GM12878 (cell line): Measurements from ENCODE around the gene TH. TPM values are rescaled to one million over a fixed set of nuclear protein-coding genes. Genes with fewer than 3 reads are reported as not detected.

Source experiments
- ATAC-seq: fragments of 200-7000 bp; cut with Tn5 transposase; 3 replicates; pipeline ENCODE4 v1.9.1; 2020; ENCODE audit warnings: mild to moderate bottlenecking, moderate library complexity
- BruUV-seq: library from RNA; stranded (reverse); fragments of 400-500 nt; replicated peaks from 2 replicates; lab custom pipeline; 2021; lab: Mats Ljungman, UMichigan
- CTCF ChIA-PET: fragments of 300-600 bp; sonication (Branson Sonifier 250); formaldehyde crosslinking; extraction: SDS; loops from one replicate; lab custom pipeline; 2021; ENCODE audit warnings: inconsistent platforms; lab: Yijun Ruan, JAX
- POLR2A ChIA-PET: fragments of 350-600 bp; formaldehyde crosslinking; extraction: SDS; loops from one replicate; lab custom pipeline; 2021; ENCODE audit warnings: inconsistent platforms; lab: Charles Lee
- RAD21 ChIA-PET: fragments of 300-600 bp; sonication (Branson Sonifier 250); formaldehyde crosslinking; loops from one replicate; lab custom pipeline; 2023; ENCODE audit warnings: antibody characterized with exemption; ENCODE audit not compliant: unreplicated experiment; lab: Charles Lee
- SMC1A ChIA-PET: fragments of 300-600 bp; sonication (Branson Sonifier 250); formaldehyde crosslinking; loops from one replicate; lab custom pipeline; 2023; ENCODE audit not compliant: unreplicated experiment, uncharacterized antibody; lab: Charles Lee
- DNase-seq: peaks from one replicate; pipeline ENCODE4 v3.0.0-alpha.2; 2011; ENCODE audit warnings: low read depth, low spot score
- FAIRE-seq: peaks from 3 replicates; lab custom pipeline; 2011; peaks lifted over from hg19 to GRCh38; lab: Jason Lieb, UNC
- H2AFZ ChIP-seq: 2 replicates; pipeline ENCODE4 v1.6.0; 2011; ENCODE audit warnings: low read depth, low read length, control low read depth; ENCODE audit not compliant: control insufficient read depth
- H3K27ac ChIP-seq: 2 replicates; pipeline ENCODE4 v1.5.1; 2011; ENCODE audit warnings: control low read depth; ENCODE audit not compliant: control insufficient read depth, insufficient read depth
- H3K27me3 ChIP-seq, 2 experiments: replicated peaks in 1 of 2; 2 replicates each; pipeline versions ENCODE4 v1.6.0 to v1.6.1; 2011; ENCODE audit warnings: low read length in 1 of 2; ENCODE audit not compliant: control insufficient read depth in 2 of 2, insufficient read depth in 2 of 2
- H3K36me3 ChIP-seq, 2 experiments: 2 replicates each; pipeline ENCODE4 v1.5.1; 2011; ENCODE audit warnings: low read length in 1 of 2; ENCODE audit not compliant: control insufficient read depth in 2 of 2, insufficient read depth in 2 of 2
- H3K4me1 ChIP-seq: 2 replicates; pipeline ENCODE4 v1.6.1; 2011; ENCODE audit warnings: mild to moderate bottlenecking, low read length, moderate library complexity, mixed read lengths; ENCODE audit not compliant: control insufficient read depth, insufficient read depth
- H3K4me2 ChIP-seq: 2 replicates; pipeline ENCODE4 v1.6.0; 2011; ENCODE audit warnings: control low read depth; ENCODE audit not compliant: control insufficient read depth, insufficient read depth
- H3K4me3 ChIP-seq: fragments of 200-600 bp; sonication (generic); 2 replicates; pipeline ENCODE4 v1.5.1; 2016
- H3K79me2 ChIP-seq: 2 replicates; pipeline ENCODE4 v1.6.0; 2011; ENCODE audit warnings: low read length; ENCODE audit not compliant: control insufficient read depth, insufficient read depth
- H3K9ac ChIP-seq: 2 replicates; pipeline ENCODE4 v1.8.0; 2011; ENCODE audit warnings: low read length, control low read depth, mixed read lengths; ENCODE audit not compliant: control insufficient read depth, insufficient read depth
- H3K9me3 ChIP-seq: replicated peaks from 3 replicates; pipeline ENCODE4 v1.5.1; 2011; ENCODE audit warnings: mild to moderate bottlenecking, low read length; ENCODE audit not compliant: control insufficient read depth, insufficient read depth
- H4K20me1 ChIP-seq: 2 replicates; pipeline ENCODE4 v1.6.0; 2011; ENCODE audit not compliant: control insufficient read depth, insufficient read depth
- EGR1 ChIP-seq, 2 experiments: IDR thresholded peaks; 1 replicate in 1 of 2; 2 replicates in 1 of 2; pipeline ENCODE4 v1.6.1; 2011 to 2012; ENCODE audit warnings: low read depth in 2 of 2, low read length in 2 of 2, borderline replicate concordance in 1 of 2, mild to moderate bottlenecking in 1 of 2, moderate library complexity in 1 of 2
- FOS ChIP-seq: IDR thresholded peaks from 3 replicates; pipeline ENCODE4 v1.6.1; 2011; ENCODE audit warnings: borderline replicate concordance; ENCODE audit not compliant: insufficient read length; ENCODE audit errors: extremely low read depth
- IKZF1 ChIP-seq: fragments of 450-650 bp; conservative IDR thresholded peaks from 2 replicates; pipeline ENCODE4 v1.6.1; 2017; ENCODE audit warnings: antibody characterized with exemption, mild to moderate bottlenecking
- KDM1A ChIP-seq: fragments of 200-600 bp; sonication (generic); IDR thresholded peaks from 2 replicates; pipeline ENCODE4 v1.6.1; 2016; ENCODE audit warnings: borderline replicate concordance
- LARP7 ChIP-seq: fragments of 450-650 bp; IDR thresholded peaks from 2 replicates; pipeline ENCODE4 v1.6.1; 2017; ENCODE audit warnings: mild to moderate bottlenecking
- MXI1 ChIP-seq: fragments of 150-350 bp; IDR thresholded peaks from 2 replicates; pipeline ENCODE4 v1.6.1; 2011; ENCODE audit warnings: low read depth, mild to moderate bottlenecking, inconsistent platforms, low read length, improper control_type of control experiment
- MYB ChIP-seq: fragments of 150-350 bp; IDR thresholded peaks from 2 replicates; pipeline ENCODE4 v1.6.1; 2014; ENCODE audit warnings: mild to moderate bottlenecking, low read depth, low read length, borderline replicate concordance
- NBN ChIP-seq: fragments of 450-650 bp; IDR thresholded peaks from 2 replicates; pipeline ENCODE4 v1.6.1; 2016
- NRF1 ChIP-seq: conservative IDR thresholded peaks from 2 replicates; pipeline ENCODE4 v1.6.1; 2011; ENCODE audit warnings: mild to moderate bottlenecking, low read depth, low read length, improper control_type of control experiment
- POU2F2 ChIP-seq: IDR thresholded peaks from 3 replicates; pipeline ENCODE4 v1.6.1; 2011; ENCODE audit warnings: low read depth, mild to moderate bottlenecking, low read length, borderline replicate concordance
- RELA ChIP-seq: fragments of 450-650 bp; IDR thresholded peaks from 2 replicates; pipeline ENCODE4 v1.8.0; 2014; ENCODE audit warnings: borderline replicate concordance; ENCODE audit not compliant: partially characterized antibody
- TARDBP ChIP-seq: IDR thresholded peaks from 2 replicates; pipeline ENCODE4 v1.6.1; 2016; ENCODE audit warnings: borderline replicate concordance
- WRNIP1 ChIP-seq: IDR thresholded peaks from 2 replicates; pipeline ENCODE4 v1.6.1; 2011; ENCODE audit warnings: low read depth, low read length, improper control_type of control experiment, borderline replicate concordance
- WGBS: methylation state at CpG from one replicate; pipeline ENCODE4 v1.1.6; 2016; ENCODE audit warnings: low lambda C conversion rate; ENCODE audit not compliant: insufficient replicate concordance, insufficient coverage; ENCODE audit errors: missing lambda C conversion rate; 5-methylcytosine and 5-hydroxymethylcytosine counted together
- in situ Hi-C: fragments of 300-500 bp; cut with MboI; formaldehyde crosslinking; loops from 9 replicates; pipeline ENCODE4 v1.14.3; 2018; ENCODE audit warnings: mixed read lengths
- intact Hi-C: fragments of 100-400 bp; cut with micrococcal nuclease; formaldehyde crosslinking; loops from one replicate; pipeline ENCODE4 v1.14.2; 2022; ENCODE audit not compliant: unreplicated experiment
- polyA plus RNA-seq, 11 experiments: library from polyadenylated mRNA; depleted of rRNA in 4 of 11; unstranded in 6 of 11; stranded (reverse) in 5 of 11; fragments of >200 nt; fragmentation: Nextera tagmentation in 4 of 11; fragmentation: Illumina TruSeq in 1 of 11; extraction: Ambion mirVana in 4 of 11; extraction: Trizol in 1 of 11; gene quantifications; 1 replicate in 1 of 11; 2 replicates in 10 of 11; pipeline versions ENCODE4 v1.2.1 to v1.2.3, GENCODE V29; 2011 to 2016; ENCODE audit warnings: inconsistent platforms in 2 of 11, missing spikeins in 2 of 11, low read depth in 1 of 11
- total RNA-seq, 4 experiments: library from RNA; depleted of rRNA in 3 of 4; stranded (reverse); fragments of >200 nt in 3 of 4; fragmentation: Illumina TruSeq in 1 of 4; extraction: Trizol in 1 of 4; gene quantifications; 2 replicates each; pipeline versions ENCODE4 v1.2.1 to v1.2.3, GENCODE V29; 2013 to 2021
- TF ChIP-seq, protein P1 (sequence below): fragments of 450-650 bp; formaldehyde crosslinking; IDR thresholded peaks from 2 replicates; pipeline ENCODE4 v1.4.0; 2022; ENCODE audit warnings: mild to moderate bottlenecking, moderate library complexity
- TF ChIP-seq, protein P2 (sequence below): fragments of 450-650 bp; IDR thresholded peaks from 2 replicates; pipeline ENCODE4 v1.6.1; 2017; ENCODE audit warnings: borderline replicate concordance

The TH gene
- total and polyA plus RNA-seq, 10 of the 15 experiments (the other 5 are each of a cell fraction or from before 2014, with no cell fraction given) = not detected

- H2AFZ ChIP-seq = no peak overlapping the region
- no peak overlapping the region for H3K27ac ChIP-seq
- H3K27me3 ChIP-seq = no peaks in the 10 kb centered on the region; a peak in 1 of 4 replicates
- ChIA-PET RAD21 (no interaction called here), CTCF (no interaction called here), SMC1A (no interaction called here), POLR2A (no interaction called here)
- no peaks in the 10 kb centered on the region for H3K36me3 ChIP-seq
- FAIRE-seq (no peak), DNase-seq (no peak), ATAC-seq (no peak)
- no peak overlapping the region for H3K9ac ChIP-seq
- WGBS = 44% methylated on average over 1 of the region's 1 CpG
- no peaks in the 10 kb centered on the region for H3K9me3 ChIP-seq
- no peaks in the 10 kb centered on the region for H3K79me2 ChIP-seq
- H3K4me3 ChIP-seq = no peak overlapping the region
- no peaks in the 10 kb centered on the region for H4K20me1 ChIP-seq
- no peaks in the 10 kb centered on the region for H3K4me1 ChIP-seq
- no TSS peak for BruUV-seq
- intact Hi-C loops (no loop called here), in situ Hi-C loops (loop anchor here (5.0 kb wide), 1 partner anchor 216 kb away; no protein-coding TSS in a partner anchor)
- TF ChIP-seq NBN (no peak), TARDBP (no peak), IKZF1 (no peak), FOS (no peak), MYB (no peak), POU2F2 (no peak), KDM1A (no peak), RELA (no peak), EGR1 (IDR thresholded peaks at IDR 0.05; ENCODE audit: borderline replicate concordance in 1 of 2, low read depth in 2 of 2, low read length in 2 of 2) (no peak), WRNIP1 (no peak), NRF1 (no peak), LARP7 (no peak), MXI1 (no peak)
- TF ChIP-seq, protein P1, sequence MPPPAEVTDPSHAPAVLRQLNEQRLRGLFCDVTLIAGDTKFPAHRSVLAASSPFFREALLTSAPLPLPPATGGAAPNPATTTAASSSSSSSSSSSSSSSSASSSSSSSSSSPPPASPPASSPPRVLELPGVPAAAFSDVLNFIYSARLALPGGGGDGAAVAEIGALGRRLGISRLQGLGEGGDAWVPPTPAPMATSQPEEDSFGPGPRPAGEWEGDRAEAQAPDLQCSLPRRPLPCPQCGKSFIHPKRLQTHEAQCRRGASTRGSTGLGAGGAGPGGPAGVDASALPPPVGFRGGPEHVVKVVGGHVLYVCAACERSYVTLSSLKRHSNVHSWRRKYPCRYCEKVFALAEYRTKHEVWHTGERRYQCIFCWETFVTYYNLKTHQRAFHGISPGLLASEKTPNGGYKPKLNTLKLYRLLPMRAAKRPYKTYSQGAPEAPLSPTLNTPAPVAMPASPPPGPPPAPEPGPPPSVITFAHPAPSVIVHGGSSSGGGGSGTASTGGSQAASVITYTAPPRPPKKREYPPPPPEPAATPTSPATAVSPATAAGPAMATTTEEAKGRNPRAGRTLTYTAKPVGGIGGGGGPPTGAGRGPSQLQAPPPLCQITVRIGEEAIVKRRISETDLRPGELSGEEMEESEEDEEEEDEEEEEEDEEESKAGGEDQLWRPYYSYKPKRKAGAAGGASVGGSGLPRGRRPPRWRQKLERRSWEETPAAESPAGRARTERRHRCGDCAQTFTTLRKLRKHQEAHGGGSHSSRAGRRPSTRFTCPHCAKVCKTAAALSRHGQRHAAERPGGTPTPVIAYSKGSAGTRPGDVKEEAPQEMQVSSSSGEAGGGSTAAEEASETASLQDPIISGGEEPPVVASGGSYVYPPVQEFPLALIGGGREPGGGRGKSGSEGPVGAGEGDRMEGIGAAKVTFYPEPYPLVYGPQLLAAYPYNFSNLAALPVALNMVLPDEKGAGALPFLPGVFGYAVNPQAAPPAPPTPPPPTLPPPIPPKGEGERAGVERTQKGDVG = no peak
- TF ChIP-seq, protein P2, sequence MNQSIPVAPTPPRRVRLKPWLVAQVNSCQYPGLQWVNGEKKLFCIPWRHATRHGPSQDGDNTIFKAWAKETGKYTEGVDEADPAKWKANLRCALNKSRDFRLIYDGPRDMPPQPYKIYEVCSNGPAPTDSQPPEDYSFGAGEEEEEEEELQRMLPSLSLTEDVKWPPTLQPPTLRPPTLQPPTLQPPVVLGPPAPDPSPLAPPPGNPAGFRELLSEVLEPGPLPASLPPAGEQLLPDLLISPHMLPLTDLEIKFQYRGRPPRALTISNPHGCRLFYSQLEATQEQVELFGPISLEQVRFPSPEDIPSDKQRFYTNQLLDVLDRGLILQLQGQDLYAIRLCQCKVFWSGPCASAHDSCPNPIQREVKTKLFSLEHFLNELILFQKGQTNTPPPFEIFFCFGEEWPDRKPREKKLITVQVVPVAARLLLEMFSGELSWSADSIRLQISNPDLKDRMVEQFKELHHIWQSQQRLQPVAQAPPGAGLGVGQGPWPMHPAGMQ = no peak
- no peak overlapping the region for H3K4me2 ChIP-seq
Measured at GRCh38 chr11:2200957-2201519, 29.4 kb upstream of the TH start.
